Testis (tissue), 2 donors: ENCODE data around the gene LDLRAD4.

Experiments used
- POLR2A ChIP-seq: fragments of 450-650 bp; IDR thresholded peaks from one replicate; pipeline ENCODE4 v1.6.1; 2017; ENCODE audit warnings: antibody characterized with exemption, mild to moderate bottlenecking, moderate library complexity
- TF ChIP-seq, protein P1 (sequence below), 3 experiments: fragments of 450-650 bp in 2 of 3; fragments of 200-600 bp in 1 of 3; sonication (generic) in 1 of 3; IDR thresholded peaks; one replicate each; pipeline ENCODE4 v1.5.1; 2016 to 2019; ENCODE audit warnings: antibody characterized with exemption in 3 of 3, mild to moderate bottlenecking in 2 of 3, moderate library complexity in 1 of 3

DNA sequence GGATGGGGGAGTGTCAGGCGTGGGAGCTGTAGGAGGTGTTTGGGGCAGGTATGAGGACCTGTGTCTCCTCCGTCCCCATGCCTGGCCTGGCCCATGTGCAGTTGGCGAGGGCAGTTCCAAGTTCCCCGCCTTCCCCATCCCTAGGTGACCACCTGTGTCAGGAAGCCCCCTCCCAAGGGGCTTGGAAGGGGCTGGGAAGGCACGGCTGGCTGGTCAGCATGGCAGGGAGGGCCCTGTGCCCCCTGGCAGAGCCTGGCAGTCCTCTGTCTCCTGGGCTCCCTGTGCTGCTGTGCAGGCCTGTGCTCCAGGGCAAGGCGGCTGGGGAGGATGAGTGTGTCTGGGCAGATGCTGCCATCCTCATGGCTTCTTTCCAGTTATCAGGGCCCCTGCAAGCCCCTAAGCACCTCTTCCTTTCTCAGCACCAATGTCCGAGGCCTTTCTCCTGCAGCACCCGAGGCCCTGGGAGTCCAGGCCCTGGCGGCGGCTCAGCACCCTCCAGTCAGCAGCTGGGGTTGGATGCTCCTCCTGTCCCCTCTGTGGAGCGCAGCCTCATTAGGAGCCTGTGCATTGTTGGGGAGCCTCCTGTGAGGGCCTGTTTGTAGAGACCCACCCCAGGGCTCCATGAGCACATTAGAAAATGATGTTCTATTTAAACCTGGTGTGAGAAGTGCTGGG is 406.1 kb downstream of the LDLRAD4 start:
- TF ChIP-seq, protein P1, sequence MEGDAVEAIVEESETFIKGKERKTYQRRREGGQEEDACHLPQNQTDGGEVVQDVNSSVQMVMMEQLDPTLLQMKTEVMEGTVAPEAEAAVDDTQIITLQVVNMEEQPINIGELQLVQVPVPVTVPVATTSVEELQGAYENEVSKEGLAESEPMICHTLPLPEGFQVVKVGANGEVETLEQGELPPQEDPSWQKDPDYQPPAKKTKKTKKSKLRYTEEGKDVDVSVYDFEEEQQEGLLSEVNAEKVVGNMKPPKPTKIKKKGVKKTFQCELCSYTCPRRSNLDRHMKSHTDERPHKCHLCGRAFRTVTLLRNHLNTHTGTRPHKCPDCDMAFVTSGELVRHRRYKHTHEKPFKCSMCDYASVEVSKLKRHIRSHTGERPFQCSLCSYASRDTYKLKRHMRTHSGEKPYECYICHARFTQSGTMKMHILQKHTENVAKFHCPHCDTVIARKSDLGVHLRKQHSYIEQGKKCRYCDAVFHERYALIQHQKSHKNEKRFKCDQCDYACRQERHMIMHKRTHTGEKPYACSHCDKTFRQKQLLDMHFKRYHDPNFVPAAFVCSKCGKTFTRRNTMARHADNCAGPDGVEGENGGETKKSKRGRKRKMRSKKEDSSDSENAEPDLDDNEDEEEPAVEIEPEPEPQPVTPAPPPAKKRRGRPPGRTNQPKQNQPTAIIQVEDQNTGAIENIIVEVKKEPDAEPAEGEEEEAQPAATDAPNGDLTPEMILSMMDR (IDR thresholded peaks at IDR 0.05) = no peak
- TF ChIP-seq POLR2A = no peak
